Stimulated activated CD4-positive, alpha-beta T cell treated with anti-CD3 and anti-CD28 coated beads, Interleukin-15, amount 100 ng/mL, for 1 hour (primary cell): ENCODE results near the gene KLK13.
A peak's percentile ranks its signal among the peaks of the same experiment; 100 is the strongest.

Experiments
- DNase-seq, 2 donors: peaks; one replicate each; pipeline ENCODE4 v3.0.0-alpha.2; 2020; ENCODE audit warnings: low read depth in 1 of 2, low spot score in 1 of 2

KLK13 gene

DNA sequence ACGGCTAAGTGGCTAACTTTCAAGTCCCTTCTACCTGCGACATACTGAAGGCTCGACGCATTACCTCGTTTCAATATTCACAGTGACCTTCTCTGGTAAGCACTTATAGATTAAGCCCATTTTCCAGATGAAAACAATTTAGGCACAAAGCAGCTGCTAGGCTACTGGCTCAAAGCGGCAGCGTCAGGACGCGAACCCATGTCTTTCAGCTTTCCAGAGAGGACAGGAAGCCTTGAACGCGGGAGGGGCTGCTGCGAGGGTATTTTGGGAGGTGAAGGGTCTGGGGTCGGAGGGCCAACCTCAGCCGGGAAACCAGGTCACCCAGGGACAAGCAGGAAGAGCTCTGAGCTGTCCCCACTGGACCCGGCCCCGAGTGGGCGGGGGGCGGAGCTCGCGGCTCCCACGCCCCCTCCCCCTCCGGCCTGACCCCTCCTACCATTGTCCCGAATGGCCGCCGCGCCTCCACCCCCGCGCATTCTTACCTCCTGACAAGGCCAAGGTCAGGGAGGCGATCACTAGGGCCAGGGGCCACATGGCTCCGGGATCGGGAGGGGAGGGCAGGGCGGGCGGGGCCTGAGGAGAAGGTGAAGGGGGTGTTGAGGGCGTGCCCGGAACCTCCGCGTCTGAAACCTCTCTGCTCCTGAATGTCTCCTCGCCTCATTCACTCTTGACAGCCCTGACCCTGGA is at the start of gene KLK13:
KLK13 (minus strand) TSS at position 559 of the 687 bp plus-strand sequence; CDS start at position 534, 25 bp downstream.
- DNase-seq: no peak

- DNase-seq: no peak
Measured at GRCh38 chr19:51114087-51114729, 49.3 kb upstream of the KLK13 start.

DNA sequence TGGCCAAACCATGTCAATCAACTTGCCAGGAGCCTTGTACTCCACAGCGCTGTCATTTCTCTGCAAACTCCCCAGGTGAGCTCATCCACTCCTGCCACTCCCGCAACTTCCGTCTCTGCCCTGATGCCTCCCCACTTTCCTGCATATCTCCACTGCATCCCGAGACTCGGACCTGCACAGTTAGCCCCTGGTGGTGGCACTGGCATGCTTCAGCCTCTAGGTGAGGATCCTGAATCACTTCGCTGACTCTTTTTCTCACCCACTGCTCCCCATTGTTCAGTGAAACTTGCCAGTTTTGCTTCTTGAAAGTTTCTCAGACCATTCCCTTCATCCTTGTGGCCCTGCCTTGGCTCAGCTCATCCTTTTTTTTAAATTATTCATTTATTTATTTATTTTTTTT is 46.7 kb upstream of the KLK13 start:
- DNase-seq: no peak

DNA sequence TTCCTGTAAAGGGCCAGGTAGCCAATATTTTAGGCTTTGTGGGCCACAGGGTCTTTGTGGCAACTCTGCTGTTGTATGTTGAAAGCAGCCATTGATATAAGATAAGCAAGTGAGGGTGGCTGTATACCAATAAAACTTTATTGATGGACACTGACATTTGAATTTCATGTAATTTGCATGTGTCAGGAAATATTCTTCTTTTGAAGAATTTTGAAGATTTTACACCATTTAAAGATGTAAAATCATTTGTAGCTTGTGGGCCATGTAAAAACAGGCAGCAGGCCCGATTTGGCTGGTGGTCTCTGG is 45.7 kb upstream of the KLK13 start:
- DNase-seq: no peak

GRCh38 chr19:51108805-51109146 is 43.9 kb upstream of the KLK13 start:
- no peak for DNase-seq

- DNase-seq: peak; percentile 91 to 98
Measured at GRCh38 chr19:51108066-51108804, 43.3 kb upstream of the KLK13 start, which contains the start of gene CTU1. TSS of gene CTU1 (minus strand) at chr19:51108409. CDS start at chr19:51104569, 3,840 bp downstream.

DNA sequence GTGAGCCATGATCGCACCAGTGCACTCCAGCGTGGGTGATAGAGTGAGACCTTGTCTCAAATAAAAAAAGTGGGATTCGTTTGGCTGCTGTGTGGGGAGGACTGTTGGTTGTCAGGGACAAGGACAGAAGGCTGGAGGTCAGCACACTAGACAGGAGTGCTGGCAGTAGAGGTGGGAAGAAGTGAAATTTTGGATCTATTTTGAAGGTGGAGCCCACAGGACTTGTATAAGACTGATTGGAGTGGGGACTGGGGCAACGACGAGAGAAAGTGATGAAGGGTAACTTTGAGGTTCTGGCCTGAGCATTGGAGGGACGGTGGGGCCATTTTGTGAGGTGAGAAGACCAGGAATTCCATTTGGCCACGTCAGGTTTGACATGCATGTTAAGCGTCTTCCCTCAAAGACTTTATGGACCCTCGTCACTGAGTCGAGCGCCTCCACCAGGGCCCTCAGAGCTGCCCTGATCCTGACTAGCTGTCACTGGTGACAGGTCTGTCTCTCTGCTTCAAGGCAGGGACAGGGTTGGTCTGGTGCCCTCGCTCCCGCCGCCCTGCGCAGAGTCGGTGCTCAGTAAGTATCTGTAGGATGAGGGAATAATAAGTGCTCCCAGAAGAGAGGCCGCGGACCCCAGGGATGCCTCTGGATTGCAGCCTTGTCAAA is 42.6 kb upstream of the KLK13 start:
- no peak for DNase-seq

GRCh38 chr19:51103926-51104341 is 39.0 kb upstream of the KLK13 start:
- DNase-seq: no peak

DNA sequence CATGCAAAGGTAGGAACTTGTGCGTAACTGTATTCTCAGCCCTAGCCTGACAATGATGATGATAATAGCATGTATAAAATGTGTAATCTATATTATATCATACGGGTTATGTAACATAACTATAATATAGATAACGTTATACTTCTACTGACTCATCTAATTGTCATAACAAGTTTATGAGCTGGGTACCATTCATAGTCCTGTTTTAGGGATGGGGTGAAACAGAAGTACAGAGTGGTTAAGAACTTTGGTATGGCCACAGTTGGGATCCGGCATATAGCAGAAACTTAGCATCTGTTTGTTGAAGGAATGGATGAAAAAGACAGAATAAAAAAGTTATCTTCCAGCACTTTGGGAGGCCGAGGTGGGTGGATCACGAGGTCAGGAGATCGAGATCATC is 38.1 kb upstream of the KLK13 start:
- DNase-seq: no peak

DNA sequence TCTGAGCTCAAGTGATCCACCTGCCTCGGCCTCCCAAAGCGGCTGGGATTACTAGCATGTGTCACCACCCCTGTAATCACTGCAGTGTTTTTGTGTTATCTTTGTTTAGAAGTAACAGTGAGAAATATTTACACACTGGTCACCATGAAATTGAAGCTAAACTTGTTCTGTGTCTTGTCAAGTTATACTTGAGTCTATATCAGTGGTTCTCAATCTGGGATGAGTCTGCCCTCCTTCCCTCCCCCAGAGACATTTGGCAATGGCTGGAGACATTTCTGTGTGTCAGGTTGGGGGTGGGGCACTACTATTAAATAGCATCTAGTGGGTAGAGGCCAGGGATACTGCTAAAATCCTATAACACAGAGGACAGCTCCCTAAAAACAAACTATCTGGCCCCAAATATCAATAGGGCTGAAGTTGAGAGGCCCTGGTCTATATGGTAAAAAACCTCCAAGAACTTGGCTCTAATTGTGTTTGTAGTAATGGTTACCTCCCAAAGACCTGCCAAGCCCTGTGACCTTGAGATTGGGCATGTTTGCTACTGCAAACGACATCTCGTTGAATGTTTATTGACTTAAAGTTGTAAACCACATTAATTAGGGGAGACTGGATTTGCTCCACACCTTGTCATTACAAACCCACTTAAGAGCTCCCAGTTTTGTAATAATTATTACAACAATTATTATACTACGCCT is 36.4 kb upstream of the KLK13 start:
- no peak for DNase-seq

- DNase-seq: no peak
Measured at GRCh38 chr19:51100601-51101000, 35.7 kb upstream of the KLK13 start.

DNA sequence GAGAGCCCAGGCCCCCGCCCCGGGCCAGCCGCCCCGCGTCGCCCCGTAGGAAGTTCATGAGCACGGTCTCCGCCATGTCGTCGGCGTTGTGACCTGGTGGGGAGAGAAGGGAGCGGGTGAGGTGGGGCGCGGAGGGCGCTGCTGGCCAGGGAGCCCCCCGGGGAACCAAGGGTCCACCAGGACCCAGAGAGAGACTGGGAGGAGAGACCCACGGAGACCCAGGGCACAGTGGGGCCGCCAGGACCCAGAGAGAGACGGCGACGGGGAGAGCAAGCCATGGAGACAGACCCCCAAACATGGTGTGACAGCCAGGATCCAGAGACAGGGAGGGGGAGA is 34.1 kb upstream of the KLK13 start:
- no peak for DNase-seq

GRCh38 chr19:51098365-51099046 is 33.6 kb upstream of the KLK13 start:
- peak in 1 of 2 donors; percentile 9 for DNase-seq

- DNase-seq: no peak
Measured at GRCh38 chr19:51097796-51098195, 32.9 kb upstream of the KLK13 start.

DNA sequence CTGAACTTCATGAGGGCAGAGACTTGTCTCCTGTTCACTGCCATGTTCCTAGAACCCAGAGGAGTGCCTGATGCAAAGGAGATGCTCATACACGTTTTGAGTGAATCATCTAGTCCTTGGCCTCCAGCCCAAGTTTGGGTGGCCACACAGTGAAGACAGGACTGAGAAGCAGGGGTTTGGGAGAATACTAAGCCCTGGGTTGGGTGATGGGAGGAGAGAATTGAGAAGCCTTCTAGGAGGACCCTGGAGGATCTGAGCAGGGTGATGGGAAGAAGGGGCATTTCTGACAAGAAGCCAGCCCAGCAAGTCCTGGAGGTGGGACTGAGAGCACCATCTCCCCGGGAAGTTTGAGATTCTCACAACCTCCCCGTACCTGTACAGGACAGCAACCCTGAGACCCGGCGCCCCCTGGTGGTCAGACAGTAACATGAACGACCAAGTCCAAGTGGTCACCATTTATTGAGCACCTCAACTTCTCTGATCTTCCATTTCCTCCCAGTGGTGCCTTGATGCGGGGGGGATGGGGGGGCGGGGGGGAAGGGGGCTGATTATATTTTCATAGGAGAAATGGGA is 32.4 kb upstream of the KLK13 start:
- DNase-seq: peak; percentile 37 to 47

DNA sequence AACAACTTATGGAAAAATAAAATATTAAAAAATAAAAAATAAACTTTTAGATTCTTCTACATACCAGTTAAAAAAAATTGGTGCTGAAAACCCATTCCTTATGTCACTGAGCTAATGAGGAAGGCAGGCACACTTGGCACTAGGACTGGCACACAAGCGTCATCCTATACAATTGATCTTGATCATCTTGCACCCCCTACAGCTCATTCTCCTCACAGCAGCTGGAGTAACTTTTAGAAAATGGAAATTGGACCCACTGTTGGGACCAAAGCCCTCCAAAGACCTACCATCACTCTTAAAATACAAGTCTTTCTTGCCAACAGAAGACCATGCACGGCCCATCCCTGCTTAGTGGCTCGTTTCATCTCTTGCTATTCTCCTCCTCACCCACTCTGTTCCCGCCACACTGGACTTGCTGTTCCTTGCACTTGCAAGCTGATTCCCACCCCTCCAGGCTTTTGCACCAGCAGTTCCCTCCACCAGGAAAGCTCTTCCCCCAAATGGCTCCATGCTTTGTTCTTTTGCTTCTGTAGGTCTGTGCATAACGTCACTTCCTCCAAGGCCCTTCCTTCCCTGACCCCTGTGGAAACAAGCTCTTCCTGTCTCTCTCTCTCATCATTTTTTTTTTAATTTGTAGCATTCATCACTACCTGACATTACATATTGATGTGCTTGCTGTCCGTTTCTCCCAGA is 31.7 kb upstream of the KLK13 start:
- DNase-seq: no peak

- peak in 1 of 2 donors; percentile 18 for DNase-seq
Measured at GRCh38 chr19:51094696-51095279, 29.9 kb upstream of the KLK13 start.

GRCh38 chr19:51093510-51094345 is 28.8 kb upstream of the KLK13 start:
- no peak for DNase-seq

GRCh38 chr19:51093101-51093500 is 28.2 kb upstream of the KLK13 start:
- DNase-seq: no peak
